Muscle layer of colon (tissue), 2 donors: Measurements from ENCODE around the gene COPE.

Source experiments
- H3K27ac ChIP-seq: one replicate; pipeline ENCODE4 v1.7.0; 2013; ENCODE audit warnings: low read depth, mild to moderate bottlenecking, low read length, moderate library complexity
- H3K27me3 ChIP-seq, 2 donors: one replicate each; pipeline ENCODE4 v1.7.0; 2013; ENCODE audit warnings: low read length in 2 of 2, mild to moderate bottlenecking in 2 of 2; ENCODE audit not compliant: insufficient read depth in 2 of 2, control insufficient read depth in 1 of 2
- H3K36me3 ChIP-seq: one replicate; pipeline ENCODE4 v1.7.0; 2013; ENCODE audit warnings: mild to moderate bottlenecking, low read length; ENCODE audit not compliant: insufficient read depth
- H3K4me1 ChIP-seq: one replicate; pipeline ENCODE4 v1.7.0; 2013; ENCODE audit warnings: mild to moderate bottlenecking, low read length; ENCODE audit not compliant: insufficient read depth
- H3K4me3 ChIP-seq, 2 donors: one replicate each; pipeline ENCODE4 v1.7.0; 2013; ENCODE audit warnings: low read length in 2 of 2, low read depth in 1 of 2, mild to moderate bottlenecking in 1 of 2, moderate library complexity in 1 of 2
- H3K9ac ChIP-seq: one replicate; pipeline ENCODE4 v1.7.0; 2013; ENCODE audit warnings: low read length
- H3K9me3 ChIP-seq: one replicate; pipeline ENCODE4 v1.7.0; 2013; ENCODE audit warnings: mild to moderate bottlenecking, low read length
- donor health status: abdominal sarcoma.
- donor health status: Adenocarcinoma of cecum.

The COPE gene

DNA sequence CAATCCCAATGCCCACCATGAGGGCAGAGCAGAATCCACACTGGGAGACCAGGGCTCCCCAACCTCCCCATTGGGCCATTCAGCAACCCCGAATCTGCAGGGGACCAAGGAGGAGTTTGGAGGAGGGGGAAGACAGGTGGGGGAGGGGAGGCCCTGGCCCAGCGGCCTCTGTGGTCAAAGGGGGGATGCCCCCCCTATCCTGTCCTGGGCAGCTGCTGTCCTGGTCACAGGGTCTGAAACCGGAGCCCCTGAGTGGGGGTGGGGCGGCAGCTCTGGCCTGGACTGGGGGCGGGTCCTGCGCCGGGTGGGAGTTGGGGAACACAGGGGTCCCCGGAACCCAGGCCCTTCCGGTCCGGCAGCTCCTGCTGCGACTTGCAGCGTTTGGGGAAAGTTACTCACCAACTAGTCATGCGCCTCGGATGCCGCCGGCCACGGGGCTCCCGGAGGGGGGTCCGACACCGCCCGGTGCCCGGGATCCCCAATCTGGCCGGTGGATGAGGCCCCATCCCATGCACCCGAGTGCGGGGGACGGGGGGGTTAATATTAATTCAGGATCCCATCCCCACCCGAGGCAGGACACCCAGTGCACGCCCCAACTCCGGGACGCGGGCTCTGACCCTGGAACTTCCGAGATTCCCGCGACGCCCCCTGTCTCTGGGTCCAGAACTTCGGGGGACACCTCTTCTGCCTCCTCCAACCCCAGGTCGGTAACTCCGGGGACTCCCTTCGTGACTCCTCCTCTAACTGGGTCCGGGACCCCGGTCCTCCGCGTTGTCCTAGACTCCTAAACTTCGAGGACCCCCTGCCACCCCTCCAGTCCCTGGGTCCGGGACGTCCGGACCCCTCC, 21.0 kb upstream of the COPE start:
- Histone ChIP-seq H3K27me3 (no peaks in the 10 kb centered on the region), H3K4me3 (peak overlapping the region; percentile 66 to 89)

DNA sequence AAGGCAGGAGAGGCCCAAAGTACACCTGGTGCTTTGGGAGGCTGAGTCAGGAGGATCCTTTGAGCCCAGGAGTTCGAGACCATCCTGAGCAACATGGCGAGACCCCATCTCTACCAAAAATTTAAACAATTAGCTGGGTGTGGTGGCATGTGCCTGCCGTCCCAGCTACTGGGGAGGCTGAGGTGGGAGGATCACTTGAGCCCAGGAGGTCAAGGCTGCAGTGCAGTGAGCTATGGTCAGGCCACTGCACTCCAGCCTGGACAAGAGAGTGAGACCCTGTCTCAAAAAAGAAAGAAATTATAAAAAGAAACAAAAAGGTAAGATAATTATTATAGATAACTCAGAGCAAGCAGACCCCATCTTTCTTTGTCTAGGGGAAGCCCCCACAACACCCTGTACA, 20.0 kb upstream of the COPE start:
- Histone ChIP-seq H3K4me1 (peaks cover 11% of the 10 kb centered on the region), H3K27me3 (no peaks in the 10 kb centered on the region), H3K27ac (no peak overlapping the region), H3K9ac (no peak overlapping the region), H3K36me3 (peaks cover 12% of the 10 kb centered on the region), H3K4me3 (no peak overlapping the region), H3K9me3 (no peaks in the 10 kb centered on the region)

More for the DNA sequence above, 21.0 kb upstream of the COPE start:
- Histone ChIP-seq H3K27ac (peak overlapping the region; percentile 63), H3K9me3 (no peaks in the 10 kb centered on the region), H3K9ac (peak overlapping the region; percentile 64), H3K36me3 (peaks cover 9% of the 10 kb centered on the region), H3K4me1 (peaks cover 11% of the 10 kb centered on the region)

DNA sequence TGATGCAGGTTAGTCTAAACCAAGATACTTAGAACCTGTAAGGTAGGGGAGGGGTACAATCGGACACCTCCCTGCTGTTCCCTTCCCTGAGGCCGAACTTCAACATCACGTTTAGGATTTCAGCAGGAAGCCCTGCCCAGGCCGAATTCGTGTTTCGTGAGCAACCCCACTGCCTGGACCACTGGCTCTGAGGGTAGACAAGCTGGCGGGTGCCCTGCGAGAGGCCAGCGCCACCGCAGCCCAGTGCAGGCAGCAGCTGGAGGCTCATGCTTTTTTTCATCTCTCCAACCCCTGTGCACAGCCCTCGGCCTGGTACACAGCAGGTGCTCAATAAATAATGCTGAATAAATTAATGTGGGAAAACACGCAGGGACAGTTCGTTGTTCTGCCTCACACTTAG, 14.1 kb upstream of the COPE start:
- no peak overlapping the region for H3K27ac ChIP-seq
- H3K4me3 ChIP-seq = no peak overlapping the region
- no peaks in the 10 kb centered on the region for H3K27me3 ChIP-seq
- peaks cover 11% of the 10 kb centered on the region for H3K36me3 ChIP-seq
- H3K9ac ChIP-seq = no peak overlapping the region
- peaks cover 4% of the 10 kb centered on the region for H3K4me1 ChIP-seq
- no peaks in the 10 kb centered on the region for H3K9me3 ChIP-seq

GRCh38 chr19:18932216-18932841, 13.1 kb upstream of the COPE start:
- H3K27me3 ChIP-seq = no peaks in the 10 kb centered on the region
- H3K9ac ChIP-seq = no peak overlapping the region
- H3K4me3 ChIP-seq = peak overlapping the region in 1 of 2 donors; percentile 43
- peaks cover 7% of the 10 kb centered on the region for H3K36me3 ChIP-seq
- no peak overlapping the region for H3K27ac ChIP-seq
- H3K9me3 ChIP-seq = no peaks in the 10 kb centered on the region
- peaks cover 4% of the 10 kb centered on the region for H3K4me1 ChIP-seq

DNA sequence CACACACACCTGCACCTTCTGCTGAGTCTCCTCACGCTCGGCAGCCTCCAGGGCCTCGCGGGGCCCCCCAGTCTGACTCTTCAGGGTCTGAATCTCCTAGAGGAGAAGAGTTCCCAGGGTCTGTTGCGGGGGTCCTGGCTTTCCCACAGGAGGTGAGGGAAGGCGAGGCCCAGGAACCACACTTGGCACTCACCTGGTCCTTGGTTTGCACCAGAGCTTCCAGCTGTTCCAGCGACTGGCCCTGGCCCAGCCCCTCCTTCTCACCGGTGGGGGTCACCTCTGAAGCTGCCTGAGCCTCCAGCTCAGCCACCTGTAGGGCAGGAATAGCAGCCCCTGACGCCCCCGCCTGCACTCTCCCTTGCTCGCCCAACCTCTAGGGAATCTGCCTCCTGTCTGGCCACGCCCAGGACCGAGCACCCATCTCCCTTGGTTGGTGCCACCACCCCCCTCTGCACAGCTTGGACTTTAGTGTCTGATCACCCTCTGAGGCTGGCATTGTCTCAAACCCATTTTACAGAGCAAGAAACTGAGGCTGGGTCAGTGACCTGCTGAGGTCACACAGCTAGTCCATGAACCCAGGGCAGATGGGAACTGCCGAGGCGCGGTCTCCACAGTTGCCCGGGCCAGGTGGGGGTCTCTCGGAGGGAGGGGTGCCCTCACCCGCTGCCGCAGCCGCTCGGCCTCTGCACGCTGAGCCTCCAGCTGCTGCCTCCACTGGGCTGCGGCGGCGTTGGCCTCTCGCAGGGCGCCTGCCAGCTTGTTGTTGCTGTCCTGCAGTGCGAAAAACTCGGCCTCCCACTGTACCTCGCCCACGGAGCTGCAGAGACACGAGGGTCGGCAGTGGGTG, 12.4 kb upstream of the COPE start:
- Histone ChIP-seq H3K27ac (no peak overlapping the region), H3K36me3 (peaks cover 9% of the 10 kb centered on the region), H3K27me3 (no peaks in the 10 kb centered on the region), H3K9me3 (no peaks in the 10 kb centered on the region), H3K9ac (no peak overlapping the region), H3K4me1 (peaks cover 4% of the 10 kb centered on the region), H3K4me3 (no peak overlapping the region)

- no peaks in the 10 kb centered on the region for H3K9me3 ChIP-seq
- H3K9ac ChIP-seq = no peak overlapping the region
- H3K4me1 ChIP-seq = peaks cover 4% of the 10 kb centered on the region
- peaks cover 24% of the 10 kb centered on the region for H3K36me3 ChIP-seq
- H3K27me3 ChIP-seq = no peaks in the 10 kb centered on the region
- no peak overlapping the region for H3K27ac ChIP-seq
- H3K4me3 ChIP-seq = no peak overlapping the region
Measured at GRCh38 chr19:18929311-18929710, 10.1 kb upstream of the COPE start.

- Histone ChIP-seq H3K27ac (no peak overlapping the region), H3K4me1 (peaks cover 4% of the 10 kb centered on the region), H3K27me3 (no peaks in the 10 kb centered on the region), H3K36me3 (peaks cover 23% of the 10 kb centered on the region), H3K9me3 (no peaks in the 10 kb centered on the region), H3K9ac (no peak overlapping the region), H3K4me3 (no peak overlapping the region)
Measured at GRCh38 chr19:18928018-18928805, 9.0 kb upstream of the COPE start.

DNA sequence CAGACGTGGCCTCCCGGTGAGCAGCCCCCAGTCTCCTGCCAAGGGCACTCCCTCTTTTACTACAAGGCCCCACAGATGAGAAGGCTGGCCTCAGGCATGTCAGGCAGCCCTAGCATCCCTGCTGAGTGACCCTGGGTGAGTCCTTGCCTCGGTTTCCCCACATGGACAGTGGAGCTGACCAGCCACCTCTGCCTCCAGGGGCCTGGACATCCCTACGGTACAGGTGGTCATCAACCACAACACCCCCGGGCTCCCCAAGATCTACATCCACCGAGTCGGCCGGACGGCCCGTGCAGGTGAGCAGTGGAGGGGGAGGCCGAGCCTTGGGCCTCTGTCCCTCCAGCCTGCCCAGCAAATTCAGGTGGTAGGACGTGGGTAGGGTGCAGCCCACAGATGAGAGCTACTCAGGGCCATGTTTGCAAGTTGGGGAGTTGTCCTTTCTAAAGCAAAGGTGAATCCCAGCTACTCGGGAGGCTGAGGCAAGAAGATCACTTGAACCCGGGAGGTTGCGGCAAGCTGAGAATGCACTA, 5.6 kb upstream of the COPE start:
- Histone ChIP-seq H3K4me3 (no peak overlapping the region), H3K27me3 (no peaks in the 10 kb centered on the region), H3K9ac (no peak overlapping the region), H3K9me3 (no peaks in the 10 kb centered on the region), H3K4me1 (peaks cover 16% of the 10 kb centered on the region), H3K27ac (no peak overlapping the region), H3K36me3 (peaks cover 40% of the 10 kb centered on the region)

- Histone ChIP-seq H3K9me3 (no peaks in the 10 kb centered on the region), H3K4me3 (no peak overlapping the region), H3K36me3 (peaks cover 40% of the 10 kb centered on the region), H3K27ac (no peak overlapping the region), H3K27me3 (no peaks in the 10 kb centered on the region), H3K4me1 (peaks cover 26% of the 10 kb centered on the region), H3K9ac (no peak overlapping the region)
Measured at GRCh38 chr19:18922228-18922985, 3.2 kb upstream of the COPE start.

DNA sequence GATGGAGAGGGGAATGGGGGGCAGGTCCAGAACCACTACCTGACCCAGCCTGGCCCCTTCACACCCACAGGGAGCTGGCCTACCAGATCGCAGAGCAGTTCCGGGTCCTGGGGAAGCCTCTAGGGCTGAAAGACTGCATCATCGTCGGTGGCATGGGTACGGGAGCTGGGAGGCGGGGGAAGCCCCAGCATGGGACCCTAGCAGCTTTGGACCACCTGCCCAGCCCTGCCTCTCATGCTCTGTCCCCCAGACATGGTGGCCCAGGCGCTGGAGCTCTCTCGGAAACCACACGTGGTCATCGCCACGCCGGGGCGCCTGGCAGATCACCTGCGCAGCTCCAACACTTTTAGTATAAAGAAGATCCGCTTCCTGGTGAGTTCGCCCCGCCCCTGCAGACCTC, 2.4 kb upstream of the COPE start:
- H3K9me3 ChIP-seq = no peaks in the 10 kb centered on the region
- H3K9ac ChIP-seq = no peak overlapping the region
- H3K36me3 ChIP-seq = peaks cover 38% of the 10 kb centered on the region
- no peaks in the 10 kb centered on the region for H3K27me3 ChIP-seq
- peaks cover 26% of the 10 kb centered on the region for H3K4me1 ChIP-seq
- no peak overlapping the region for H3K4me3 ChIP-seq
- no peak overlapping the region for H3K27ac ChIP-seq
